ENCODE results near the gene C21orf91. TPM values are rescaled to one million over a fixed set of nuclear protein-coding genes. Genes with fewer than 3 reads are reported as not detected.

C21orf91 gene
- 1 to 10 TPM; 1.8 to 8.3 (median 2.1) TPM for polyA plus RNA-seq
- long read RNA-seq, donor 1, result 0 reads
- long read RNA-seq, donor 2, result 0 reads
- long read RNA-seq, donor 3, full-length matches to known transcripts, result 1 of 1 reads
- long read RNA-seq, donor 3, partial matches to known transcripts, result 0 of 1 reads
- long read RNA-seq, donor 3, other reads (novel, unspliced or antisense), result 0 of 1 reads
- long read RNA-seq, donor 4, result 0 reads
- long read RNA-seq, donor 5, result 0 reads
- long read RNA-seq, donor 6, full-length matches to known transcripts, result 2 of 2 reads
- long read RNA-seq, donor 6, partial matches to known transcripts, result 0 of 2 reads
- long read RNA-seq, donor 6, other reads (novel, unspliced or antisense), result 0 of 2 reads
- long read RNA-seq, donor 7, full-length matches to known transcripts, result 1 of 6 reads
- long read RNA-seq, donor 7, partial matches to known transcripts, result 5 of 6 reads
- long read RNA-seq, donor 7, other reads (novel, unspliced or antisense), result 0 of 6 reads
- long read RNA-seq, donor 8, result 0 reads
- long read RNA-seq, donor 9, result 0 reads
- long read RNA-seq, donor 10, full-length matches to known transcripts, result 1 of 1 reads
- long read RNA-seq, donor 10, partial matches to known transcripts, result 0 of 1 reads
- long read RNA-seq, donor 10, other reads (novel, unspliced or antisense), result 0 of 1 reads

DNA sequence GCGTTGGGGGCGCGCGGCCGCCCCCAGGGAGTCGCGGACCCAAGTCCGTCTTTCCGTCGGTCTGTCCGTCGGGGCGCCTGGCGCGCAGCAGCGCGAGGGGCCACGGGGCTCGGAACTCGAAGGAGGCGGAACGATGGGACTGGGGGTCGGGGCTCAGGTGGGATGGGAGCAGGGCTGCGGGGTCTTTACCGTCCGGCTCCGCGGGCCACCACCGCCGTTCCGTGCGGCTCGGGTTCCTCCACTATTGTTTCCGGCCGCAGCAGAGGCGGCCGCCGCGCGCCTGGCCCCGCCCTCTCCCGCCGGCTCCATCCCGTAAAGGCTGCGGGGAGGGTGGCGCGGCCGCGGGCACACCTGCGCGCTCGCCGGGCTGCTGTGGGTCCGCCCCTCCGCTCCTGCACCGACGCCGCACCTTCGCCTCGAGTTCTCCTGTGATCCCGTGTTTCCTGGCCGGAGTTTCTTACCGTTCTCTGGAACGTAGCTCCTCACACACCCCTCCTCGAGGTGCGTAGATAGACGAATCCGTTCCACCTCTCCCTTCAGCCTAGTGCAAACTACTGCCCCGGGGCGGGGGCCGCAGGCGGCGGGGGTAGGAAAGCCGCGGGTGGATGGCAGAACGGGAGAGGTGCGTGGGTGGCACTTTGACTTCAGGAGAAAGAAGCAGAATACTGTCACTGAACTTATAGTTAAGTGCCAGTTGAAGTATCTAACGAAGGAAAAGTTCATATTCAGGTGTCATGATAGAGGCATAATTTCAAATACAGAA is at the start of gene C21orf91:
Gene C21orf91, minus strand, starts transcription at position 243 of the 763 bp plus-strand sequence. CDS start 1,038 bp downstream, outside the sequence.
- Histone ChIP-seq H3K27me3 (ENCODE audit: control insufficient read depth in 3 of 3, insufficient read depth in 3 of 3, low read length in 3 of 3) (no peaks in the 10 kb centered on the region), H3K4me1 (ENCODE audit: control insufficient read depth in 3 of 3, insufficient read depth in 2 of 3, low read depth in 1 of 3, low read length in 2 of 3) (peaks cover 0 to 4% (median 0%) of the 10 kb centered on the region in 3 donors), H3K27ac (ENCODE audit: low read depth in 1 of 3, low read length in 2 of 3) (peak within 1 kb of the TSS; percentile 79 to 100 (median 90)), H3K4me3 (ENCODE audit: low read depth in 1 of 3, low read length in 3 of 3) (peak within 1 kb of the TSS; percentile 74 to 100 (median 95)), H3K9me3 (ENCODE audit: control insufficient read depth in 2 of 2, insufficient read depth in 1 of 2, low read depth in 1 of 2, low read length in 1 of 2) (no peaks in the 10 kb centered on the region), H3K36me3 (ENCODE audit: control insufficient read depth in 3 of 3, insufficient read depth in 2 of 3, low read depth in 1 of 3, low read length in 3 of 3) (peaks cover 0 to 5% (median 0%) of the 10 kb centered on the region in 3 donors)
- WGBS, 3 donors, result 0% methylated on average over 69 to 78 of the region's 78 CpGs
- FAIRE-seq (no peak), DNase-seq (peak; percentile 89 to 95)

DNA sequence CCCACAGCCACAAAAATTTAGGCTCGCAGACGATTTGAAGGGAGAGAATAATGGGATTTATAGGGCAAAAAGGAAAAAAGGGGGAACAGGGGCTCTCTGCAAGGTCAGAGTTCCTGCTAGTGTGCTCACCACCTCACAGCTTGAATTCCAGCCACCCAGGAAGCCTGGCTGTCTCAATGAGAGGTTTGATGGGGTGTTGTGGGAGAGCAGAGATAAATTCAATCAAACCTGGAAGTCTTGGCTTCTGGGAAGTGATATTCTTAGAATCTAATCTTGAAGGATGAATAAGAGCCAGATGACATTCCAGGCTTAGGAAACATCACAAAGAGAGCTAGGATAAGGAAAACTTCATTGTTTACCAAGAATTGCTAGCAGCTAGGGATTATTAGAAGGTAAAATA is 47.4 kb upstream of the C21orf91 start:
- H3K4me1 ChIP-seq (ENCODE audit: control insufficient read depth in 3 of 3, insufficient read depth in 2 of 3, low read depth in 1 of 3, low read length in 2 of 3), result no peaks in the 10 kb centered on the region
- H3K36me3 ChIP-seq (ENCODE audit: control insufficient read depth in 3 of 3, insufficient read depth in 2 of 3, low read depth in 1 of 3, low read length in 3 of 3), result no peaks in the 10 kb centered on the region
- no peak overlapping the region for H3K27ac ChIP-seq (ENCODE audit: low read depth in 1 of 3, low read length in 2 of 3)
- H3K9me3 ChIP-seq (ENCODE audit: control insufficient read depth in 2 of 2, insufficient read depth in 1 of 2, low read depth in 1 of 2, low read length in 1 of 2), result no peaks in the 10 kb centered on the region
- no peak overlapping the region for H3K4me3 ChIP-seq (ENCODE audit: low read depth in 1 of 3, low read length in 3 of 3)
- 87 to 92% (median 88%) methylated on average over 2 of the region's 2 CpGs for WGBS, 3 donors
- no peak for DNase-seq
- no peak for FAIRE-seq
- H3K27me3 ChIP-seq (ENCODE audit: control insufficient read depth in 3 of 3, insufficient read depth in 3 of 3, low read length in 3 of 3), result no peaks in the 10 kb centered on the region

DNA sequence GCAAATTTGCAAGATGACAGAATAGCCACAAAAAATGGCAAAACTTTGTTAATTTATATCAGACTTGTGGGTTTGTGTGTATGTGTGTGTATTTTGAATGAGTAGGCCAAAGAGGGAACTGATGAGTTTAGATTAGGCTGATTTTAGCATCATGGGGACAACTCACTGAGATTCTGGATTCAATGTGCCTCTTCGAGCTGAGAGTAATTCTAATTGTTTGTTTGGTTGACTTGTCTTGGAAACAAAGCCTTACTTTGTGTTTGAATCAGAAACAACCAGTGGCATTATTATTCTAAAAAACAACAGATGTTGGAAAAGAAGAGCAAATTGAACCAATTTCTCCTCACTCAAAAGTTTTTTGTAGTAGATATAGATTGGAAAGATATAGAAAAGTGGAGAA is 40.5 kb upstream of the C21orf91 start:
- Histone ChIP-seq H3K36me3 (ENCODE audit: control insufficient read depth in 3 of 3, insufficient read depth in 2 of 3, low read depth in 1 of 3, low read length in 3 of 3) (no peaks in the 10 kb centered on the region), H3K4me1 (ENCODE audit: control insufficient read depth in 3 of 3, insufficient read depth in 2 of 3, low read depth in 1 of 3, low read length in 2 of 3) (no peaks in the 10 kb centered on the region), H3K4me3 (ENCODE audit: low read depth in 1 of 3, low read length in 3 of 3) (no peak overlapping the region), H3K27me3 (ENCODE audit: control insufficient read depth in 3 of 3, insufficient read depth in 3 of 3, low read length in 3 of 3) (no peaks in the 10 kb centered on the region), H3K9me3 (ENCODE audit: control insufficient read depth in 2 of 2, insufficient read depth in 1 of 2, low read depth in 1 of 2, low read length in 1 of 2) (no peaks in the 10 kb centered on the region), H3K27ac (ENCODE audit: low read depth in 1 of 3, low read length in 2 of 3) (no peak overlapping the region)
- DNase-seq (no peak), FAIRE-seq (no peak)
- WGBS, 3 donors, result 74 to 89% (median 81%) methylated on average over 1 of the region's 1 CpG

DNA sequence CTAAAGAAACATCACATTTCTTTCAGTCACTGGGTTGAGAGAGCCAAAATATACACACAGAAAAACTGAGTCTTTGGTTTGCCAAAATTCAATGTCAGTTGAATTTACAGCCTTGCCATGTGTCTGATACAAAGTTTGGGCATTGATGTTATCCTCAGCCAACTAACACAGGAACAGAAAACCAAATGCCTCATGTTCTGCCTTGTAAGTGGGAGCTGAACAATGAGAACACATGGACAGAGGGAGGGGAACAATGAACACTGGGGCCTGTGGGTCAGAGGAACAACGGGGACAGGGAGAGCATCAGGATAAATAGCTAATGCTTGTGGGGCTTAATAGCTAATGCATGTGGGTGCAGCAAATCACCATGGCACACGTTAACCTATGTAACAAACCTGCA is 39.6 kb upstream of the C21orf91 start:
- H3K4me1 ChIP-seq (ENCODE audit: control insufficient read depth in 3 of 3, insufficient read depth in 2 of 3, low read depth in 1 of 3, low read length in 2 of 3), result no peaks in the 10 kb centered on the region
- DNase-seq, result no peak
- no peaks in the 10 kb centered on the region for H3K9me3 ChIP-seq (ENCODE audit: control insufficient read depth in 2 of 2, insufficient read depth in 1 of 2, low read depth in 1 of 2, low read length in 1 of 2)
- 75 to 87% (median 83%) methylated on average over 2 of the region's 2 CpGs for WGBS, 3 donors
- no peaks in the 10 kb centered on the region for H3K27me3 ChIP-seq (ENCODE audit: control insufficient read depth in 3 of 3, insufficient read depth in 3 of 3, low read length in 3 of 3)
- no peak for FAIRE-seq
- H3K27ac ChIP-seq (ENCODE audit: low read depth in 1 of 3, low read length in 2 of 3), result no peak overlapping the region
- no peaks in the 10 kb centered on the region for H3K36me3 ChIP-seq (ENCODE audit: control insufficient read depth in 3 of 3, insufficient read depth in 2 of 3, low read depth in 1 of 3, low read length in 3 of 3)
- no peak overlapping the region for H3K4me3 ChIP-seq (ENCODE audit: low read depth in 1 of 3, low read length in 3 of 3)

GRCh38 chr21:17854745-17855144 is 35.6 kb upstream of the C21orf91 start:
- DNase-seq, result no peak
- 83 to 87% (median 87%) methylated on average over 3 of the region's 3 CpGs for WGBS, 3 donors
- Histone ChIP-seq H3K36me3 (ENCODE audit: control insufficient read depth in 3 of 3, insufficient read depth in 2 of 3, low read depth in 1 of 3, low read length in 3 of 3) (no peaks in the 10 kb centered on the region), H3K4me1 (ENCODE audit: control insufficient read depth in 3 of 3, insufficient read depth in 2 of 3, low read depth in 1 of 3, low read length in 2 of 3) (no peaks in the 10 kb centered on the region), H3K27ac (ENCODE audit: low read depth in 1 of 3, low read length in 2 of 3) (no peak overlapping the region), H3K4me3 (ENCODE audit: low read depth in 1 of 3, low read length in 3 of 3) (no peak overlapping the region), H3K9me3 (ENCODE audit: control insufficient read depth in 2 of 2, insufficient read depth in 1 of 2, low read depth in 1 of 2, low read length in 1 of 2) (peaks cover 0 to 5% of the 10 kb centered on the region in 2 donors), H3K27me3 (ENCODE audit: control insufficient read depth in 3 of 3, insufficient read depth in 3 of 3, low read length in 3 of 3) (no peaks in the 10 kb centered on the region)
- no peak for FAIRE-seq

DNA sequence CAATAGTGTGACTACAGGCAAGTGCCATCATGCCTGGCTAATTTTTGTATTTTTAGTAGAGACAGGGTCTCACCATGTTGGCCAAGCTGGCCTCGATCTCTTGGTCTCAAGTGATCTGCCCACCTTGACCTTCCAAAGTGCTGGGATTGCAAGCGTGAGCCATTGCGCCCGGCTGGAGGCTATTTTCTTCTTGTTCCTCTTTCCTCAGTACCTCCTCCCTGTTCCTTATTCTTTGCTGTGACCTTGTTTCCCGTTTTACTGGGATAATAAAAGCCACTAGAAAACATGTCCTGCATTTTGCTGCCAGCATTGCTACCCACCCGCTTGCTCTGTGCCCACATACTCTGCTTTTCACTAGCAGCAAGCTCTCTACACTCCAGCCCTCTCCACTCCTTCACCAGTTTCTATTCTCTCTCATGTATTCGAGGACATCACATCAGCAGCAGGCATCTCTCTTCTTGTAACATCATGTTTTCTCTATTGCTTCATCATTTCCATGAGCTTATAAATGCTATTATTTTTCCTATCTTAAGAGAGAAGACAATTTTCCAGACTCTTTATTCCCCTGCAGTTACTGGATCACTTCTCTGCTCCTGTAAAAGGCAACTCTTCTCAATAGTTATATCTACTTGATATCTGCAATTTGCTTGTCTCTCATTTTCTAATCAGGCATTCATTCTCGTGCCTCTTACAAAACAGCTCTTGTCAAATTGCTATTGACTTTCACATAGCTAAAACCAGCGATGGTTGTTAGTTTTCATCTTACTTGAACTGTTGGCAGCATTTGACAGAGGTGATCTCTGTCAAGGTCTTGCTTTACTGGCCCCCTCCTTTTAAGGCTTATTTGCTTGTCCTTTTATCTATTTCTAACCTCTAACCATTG is 34.5 kb upstream of the C21orf91 start:
- no peak overlapping the region for H3K4me3 ChIP-seq (ENCODE audit: low read depth in 1 of 3, low read length in 3 of 3)
- peaks cover 0 to 8% of the 10 kb centered on the region in 2 donors for H3K9me3 ChIP-seq (ENCODE audit: control insufficient read depth in 2 of 2, insufficient read depth in 1 of 2, low read depth in 1 of 2, low read length in 1 of 2)
- H3K27me3 ChIP-seq (ENCODE audit: control insufficient read depth in 3 of 3, insufficient read depth in 3 of 3, low read length in 3 of 3), result no peaks in the 10 kb centered on the region
- FAIRE-seq, result no peak
- no peaks in the 10 kb centered on the region for H3K4me1 ChIP-seq (ENCODE audit: control insufficient read depth in 3 of 3, insufficient read depth in 2 of 3, low read depth in 1 of 3, low read length in 2 of 3)
- WGBS, 3 donors, result 60 to 65% (median 60%) methylated on average over 9 of the region's 9 CpGs
- no peak overlapping the region for H3K27ac ChIP-seq (ENCODE audit: low read depth in 1 of 3, low read length in 2 of 3)
- no peaks in the 10 kb centered on the region for H3K36me3 ChIP-seq (ENCODE audit: control insufficient read depth in 3 of 3, insufficient read depth in 2 of 3, low read depth in 1 of 3, low read length in 3 of 3)
- no peak for DNase-seq

- Histone ChIP-seq H3K36me3 (ENCODE audit: control insufficient read depth in 3 of 3, insufficient read depth in 2 of 3, low read depth in 1 of 3, low read length in 3 of 3) (no peaks in the 10 kb centered on the region), H3K27me3 (ENCODE audit: control insufficient read depth in 3 of 3, insufficient read depth in 3 of 3, low read length in 3 of 3) (no peaks in the 10 kb centered on the region), H3K4me1 (ENCODE audit: control insufficient read depth in 3 of 3, insufficient read depth in 2 of 3, low read depth in 1 of 3, low read length in 2 of 3) (no peaks in the 10 kb centered on the region), H3K4me3 (ENCODE audit: low read depth in 1 of 3, low read length in 3 of 3) (no peak overlapping the region), H3K9me3 (ENCODE audit: control insufficient read depth in 2 of 2, insufficient read depth in 1 of 2, low read depth in 1 of 2, low read length in 1 of 2) (peaks cover 0 to 8% of the 10 kb centered on the region in 2 donors), H3K27ac (ENCODE audit: low read depth in 1 of 3, low read length in 2 of 3) (peak overlapping the region in 1 of 3 donors; percentile 40)
- 50 to 76% (median 51%) methylated on average over 3 of the region's 3 CpGs for WGBS, 3 donors
- no peak for FAIRE-seq
- peak in 1 of 2 donors; percentile 1 for DNase-seq
Observed at GRCh38 chr21:17848228-17848627, 29.1 kb upstream of the C21orf91 start.

DNA sequence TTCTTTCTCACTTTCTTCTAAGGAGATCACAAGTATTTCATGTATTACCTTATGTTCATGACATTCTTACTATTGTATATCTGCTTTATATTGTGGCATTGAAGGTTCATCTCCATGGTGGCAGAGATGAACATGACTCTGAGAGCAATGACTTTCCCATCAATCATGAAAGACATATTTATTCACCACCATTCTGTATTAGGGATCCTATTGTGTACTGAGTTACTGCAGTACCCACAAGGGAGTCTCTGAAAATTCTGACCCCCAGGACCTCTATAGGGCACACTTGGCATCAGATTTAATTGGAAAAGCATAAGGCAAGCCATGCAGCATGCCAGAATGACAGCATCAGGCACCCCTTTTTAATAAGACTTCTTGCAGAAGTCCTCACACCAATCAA is 21.9 kb upstream of the C21orf91 start:
- Histone ChIP-seq H3K36me3 (ENCODE audit: control insufficient read depth in 3 of 3, insufficient read depth in 2 of 3, low read depth in 1 of 3, low read length in 3 of 3) (no peaks in the 10 kb centered on the region), H3K4me1 (ENCODE audit: control insufficient read depth in 3 of 3, insufficient read depth in 2 of 3, low read depth in 1 of 3, low read length in 2 of 3) (no peaks in the 10 kb centered on the region), H3K27ac (ENCODE audit: low read depth in 1 of 3, low read length in 2 of 3) (no peak overlapping the region), H3K9me3 (ENCODE audit: control insufficient read depth in 2 of 2, insufficient read depth in 1 of 2, low read depth in 1 of 2, low read length in 1 of 2) (no peaks in the 10 kb centered on the region), H3K27me3 (ENCODE audit: control insufficient read depth in 3 of 3, insufficient read depth in 3 of 3, low read length in 3 of 3) (no peaks in the 10 kb centered on the region), H3K4me3 (ENCODE audit: low read depth in 1 of 3, low read length in 3 of 3) (no peak overlapping the region)
- DNase-seq, result no peak
- FAIRE-seq, result no peak

Data from small intestine (tissue), 16 donors.